Nephron (organoid): ENCODE results near the gene SLIT2.

Source experiments
- H3K27ac Mint-ChIP-seq, 3 experiments: 2 replicates each; pipeline ENCODE4 v1.8.0; 2020; ENCODE audit warnings: mixed read lengths in 3 of 3, mild to moderate bottlenecking in 2 of 3, moderate library complexity in 1 of 3
- H3K27me3 Mint-ChIP-seq: 2 replicates; pipeline ENCODE4 v1.8.0; 2021; ENCODE audit warnings: low read depth, mild to moderate bottlenecking, moderate library complexity, mixed read lengths
- H3K36me3 Mint-ChIP-seq: 2 replicates; pipeline ENCODE4 v1.8.0; 2020; ENCODE audit warnings: low read depth, mixed read lengths
- H3K4me1 Mint-ChIP-seq: 2 replicates; pipeline ENCODE4 v1.8.0; 2020; ENCODE audit warnings: mixed read lengths
- H3K4me3 Mint-ChIP-seq, 3 experiments: 2 replicates each; pipeline ENCODE4 v1.8.0; 2020; ENCODE audit warnings: mild to moderate bottlenecking in 3 of 3, mixed read lengths in 3 of 3, moderate library complexity in 2 of 3
- H3K9me3 Mint-ChIP-seq: 2 replicates; pipeline ENCODE4 v1.8.0; 2020; ENCODE audit warnings: mixed read lengths
- TF ChIP-seq, protein P1 (sequence below), 3 experiments: fragments of 200-600 bp; sonication (generic); IDR thresholded peaks; one replicate each; pipeline ENCODE4 v1.5.0; 2021; ENCODE audit warnings: antibody characterized with exemption in 3 of 3; ENCODE audit not compliant: unreplicated experiment in 3 of 3

Gene SLIT2

DNA sequence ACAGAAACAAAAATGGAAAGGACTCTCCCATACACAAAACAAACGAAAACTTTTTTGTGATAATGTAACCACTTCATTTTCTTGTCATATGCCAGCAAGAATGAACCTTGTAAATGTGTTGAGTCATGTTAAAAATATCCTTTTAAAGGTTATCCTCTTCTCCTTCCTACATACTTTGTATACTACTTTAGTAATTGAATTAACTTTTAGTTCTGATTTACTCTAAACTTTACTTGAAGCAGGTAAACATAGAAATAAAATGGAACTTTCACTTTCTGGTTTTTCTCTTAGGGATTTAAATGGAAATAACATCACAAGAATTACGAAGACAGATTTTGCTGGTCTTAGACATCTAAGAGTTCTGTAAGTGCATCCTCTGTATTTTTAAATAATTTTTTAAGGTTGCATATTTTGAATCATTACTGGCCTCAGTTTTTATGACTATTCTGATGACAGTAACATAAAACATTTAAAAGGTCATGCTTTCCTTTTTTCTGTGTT is 4.7 kb downstream of the SLIT2 start:
- Mint-ChIP-seq H3K9me3 (no peaks in the 10 kb centered on the region), H3K4me1 (peaks cover 30% of the 10 kb centered on the region), H3K4me3 (peak overlapping the region; percentile 94 to 98 (median 97)), H3K27me3 (peaks cover 47% of the 10 kb centered on the region), H3K27ac (peak overlapping the region; percentile 5 to 23 (median 6)), H3K36me3 (peaks cover 24% of the 10 kb centered on the region)
- TF ChIP-seq, protein P1, sequence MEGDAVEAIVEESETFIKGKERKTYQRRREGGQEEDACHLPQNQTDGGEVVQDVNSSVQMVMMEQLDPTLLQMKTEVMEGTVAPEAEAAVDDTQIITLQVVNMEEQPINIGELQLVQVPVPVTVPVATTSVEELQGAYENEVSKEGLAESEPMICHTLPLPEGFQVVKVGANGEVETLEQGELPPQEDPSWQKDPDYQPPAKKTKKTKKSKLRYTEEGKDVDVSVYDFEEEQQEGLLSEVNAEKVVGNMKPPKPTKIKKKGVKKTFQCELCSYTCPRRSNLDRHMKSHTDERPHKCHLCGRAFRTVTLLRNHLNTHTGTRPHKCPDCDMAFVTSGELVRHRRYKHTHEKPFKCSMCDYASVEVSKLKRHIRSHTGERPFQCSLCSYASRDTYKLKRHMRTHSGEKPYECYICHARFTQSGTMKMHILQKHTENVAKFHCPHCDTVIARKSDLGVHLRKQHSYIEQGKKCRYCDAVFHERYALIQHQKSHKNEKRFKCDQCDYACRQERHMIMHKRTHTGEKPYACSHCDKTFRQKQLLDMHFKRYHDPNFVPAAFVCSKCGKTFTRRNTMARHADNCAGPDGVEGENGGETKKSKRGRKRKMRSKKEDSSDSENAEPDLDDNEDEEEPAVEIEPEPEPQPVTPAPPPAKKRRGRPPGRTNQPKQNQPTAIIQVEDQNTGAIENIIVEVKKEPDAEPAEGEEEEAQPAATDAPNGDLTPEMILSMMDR (IDR thresholded peaks at IDR 0.05; ENCODE audit: unreplicated experiment in 3 of 3): no peak

DNA sequence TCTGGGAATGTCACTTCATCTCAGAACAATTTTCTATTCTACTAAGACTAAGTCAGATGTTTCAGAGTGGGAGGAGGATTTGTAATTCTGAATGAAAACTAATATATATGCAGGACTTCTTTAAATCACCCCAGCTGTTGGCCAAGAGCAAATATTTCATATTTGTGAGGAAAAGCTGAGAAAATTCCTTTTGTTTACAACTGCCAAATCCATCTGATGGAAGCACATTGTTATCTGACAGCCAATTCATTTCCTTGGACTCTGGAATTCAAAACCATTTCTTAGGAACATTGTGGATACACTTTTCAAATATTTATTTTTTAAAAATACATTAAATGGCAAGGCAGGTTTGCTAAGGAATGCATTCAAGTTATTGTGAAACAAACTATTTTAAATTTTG is 8.0 kb downstream of the SLIT2 start:
- Mint-ChIP-seq H3K27ac (no peak overlapping the region), H3K9me3 (no peaks in the 10 kb centered on the region), H3K4me1 (peaks cover 30% of the 10 kb centered on the region), H3K36me3 (peaks cover 49% of the 10 kb centered on the region), H3K4me3 (peak overlapping the region in 1 of 3 experiments; percentile 34), H3K27me3 (peaks cover 26% of the 10 kb centered on the region)
- TF ChIP-seq, protein P1 (IDR thresholded peaks at IDR 0.05; ENCODE audit: unreplicated experiment in 3 of 3): no peak

DNA sequence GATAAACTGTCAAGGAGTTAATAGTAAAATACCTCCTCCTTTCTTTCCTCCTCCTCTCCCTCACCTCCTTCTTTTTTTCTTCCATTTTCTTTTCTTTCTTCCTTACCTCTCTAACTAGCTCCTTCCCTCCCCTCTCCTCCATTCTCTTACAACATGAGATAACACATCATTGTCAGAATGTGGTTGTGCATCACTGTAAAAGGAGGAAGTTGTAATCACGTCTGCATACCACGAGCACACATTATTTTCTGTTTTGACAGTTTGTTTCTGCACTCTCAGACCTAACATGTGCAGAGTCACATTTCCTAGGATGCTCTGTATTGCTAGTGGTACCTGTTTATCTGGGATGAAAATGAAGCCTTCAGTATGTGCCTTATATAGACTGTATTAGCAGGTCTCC is 9.1 kb downstream of the SLIT2 start:
- TF ChIP-seq, protein P1 (IDR thresholded peaks at IDR 0.05; ENCODE audit: unreplicated experiment in 3 of 3): no peak
- peaks cover 22% of the 10 kb centered on the region for H3K4me1 Mint-ChIP-seq
- H3K9me3 Mint-ChIP-seq: no peaks in the 10 kb centered on the region
- H3K36me3 Mint-ChIP-seq: peaks cover 52% of the 10 kb centered on the region
- no peak overlapping the region for H3K4me3 Mint-ChIP-seq
- H3K27me3 Mint-ChIP-seq: peaks cover 14% of the 10 kb centered on the region
- no peak overlapping the region for H3K27ac Mint-ChIP-seq

DNA sequence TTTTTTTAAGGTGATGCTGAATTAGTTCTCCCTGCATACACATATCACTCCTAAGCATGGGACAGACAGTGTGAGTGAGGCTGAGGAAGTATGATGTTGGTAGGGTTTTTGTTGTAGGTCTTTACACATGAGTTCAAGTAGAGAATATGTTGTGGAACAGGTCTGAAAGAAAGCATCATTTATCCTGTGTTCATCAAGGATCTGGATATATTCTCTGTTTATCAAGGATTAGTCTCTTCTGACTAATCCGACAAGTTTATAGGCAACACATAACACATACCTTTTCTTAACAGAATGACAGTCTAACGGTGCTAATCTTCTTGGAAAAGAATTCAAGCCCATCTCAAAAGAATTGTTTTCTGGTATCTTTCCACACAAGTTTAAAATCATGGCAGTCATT is 10.5 kb downstream of the SLIT2 start:
- Mint-ChIP-seq H3K27me3 (peaks cover 8% of the 10 kb centered on the region), H3K4me3 (no peak overlapping the region)

DNA sequence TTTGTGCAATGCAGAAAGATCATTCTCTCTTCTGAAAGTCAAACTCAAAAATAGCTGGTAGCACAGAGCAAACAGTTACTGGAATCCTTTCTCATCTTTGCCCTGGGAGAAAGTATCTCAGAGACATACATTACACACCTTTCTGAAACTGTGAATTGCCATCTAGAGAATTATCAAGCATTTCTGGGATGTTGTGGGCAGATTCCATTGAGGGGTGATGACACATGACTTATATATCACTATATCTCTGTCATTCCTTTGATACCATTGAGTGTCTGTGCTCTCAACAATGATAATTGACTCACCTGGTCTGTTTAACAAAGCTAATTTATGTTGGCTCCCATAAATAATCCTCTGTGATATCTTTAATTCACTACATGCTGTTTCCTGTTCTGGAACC is 13.0 kb downstream of the SLIT2 start:
- H3K4me1 Mint-ChIP-seq: peaks cover 22% of the 10 kb centered on the region
- TF ChIP-seq, protein P1 (IDR thresholded peaks at IDR 0.05; ENCODE audit: unreplicated experiment in 3 of 3): no peak
- H3K36me3 Mint-ChIP-seq: peaks cover 59% of the 10 kb centered on the region
- no peak overlapping the region for H3K4me3 Mint-ChIP-seq
- peaks cover 4% of the 10 kb centered on the region for H3K27me3 Mint-ChIP-seq
- no peaks in the 10 kb centered on the region for H3K9me3 Mint-ChIP-seq
- H3K27ac Mint-ChIP-seq: no peak overlapping the region

More for the DNA sequence above, 10.5 kb downstream of the SLIT2 start:
- peaks cover 53% of the 10 kb centered on the region for H3K36me3 Mint-ChIP-seq
- no peaks in the 10 kb centered on the region for H3K9me3 Mint-ChIP-seq
- H3K27ac Mint-ChIP-seq: no peak overlapping the region
- H3K4me1 Mint-ChIP-seq: peaks cover 21% of the 10 kb centered on the region
- TF ChIP-seq, protein P1 (IDR thresholded peaks at IDR 0.05; ENCODE audit: unreplicated experiment in 3 of 3): no peak

DNA sequence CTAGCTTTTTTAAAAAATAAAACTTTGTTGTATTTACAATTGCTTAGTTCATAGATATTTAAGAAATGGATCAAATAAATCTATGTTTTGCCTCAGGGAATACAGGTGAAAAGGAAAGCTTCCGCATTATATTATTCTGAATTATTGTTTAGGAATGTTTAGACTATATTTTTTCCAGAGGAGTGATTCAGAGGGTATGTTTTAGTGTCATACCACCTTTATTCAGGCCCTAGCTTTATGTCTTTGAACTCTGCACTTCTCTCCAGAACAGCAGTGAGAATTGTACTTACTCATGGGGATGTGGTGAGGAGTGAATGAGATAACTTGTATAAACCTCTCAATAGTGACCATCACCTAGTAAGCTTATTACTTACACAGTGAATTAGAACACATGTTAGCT is 14.0 kb downstream of the SLIT2 start:
- Mint-ChIP-seq H3K27ac (no peak overlapping the region), H3K9me3 (no peaks in the 10 kb centered on the region), H3K27me3 (peaks cover 2% of the 10 kb centered on the region), H3K4me1 (peaks cover 28% of the 10 kb centered on the region), H3K36me3 (peaks cover 58% of the 10 kb centered on the region), H3K4me3 (no peak overlapping the region)
- TF ChIP-seq, protein P1 (IDR thresholded peaks at IDR 0.05; ENCODE audit: unreplicated experiment in 3 of 3): no peak
